Mononuclear cell (primary cell): Measurements from ENCODE around the gene ACAD10. TPM values are rescaled to one million over a fixed set of nuclear protein-coding genes. Genes with fewer than 3 reads are reported as not detected.

Experiments used
- H3K27me3 ChIP-seq: 2 replicates; pipeline ENCODE4 v1.6.0; 2011; ENCODE audit warnings: low read length, control low read depth; ENCODE audit not compliant: insufficient read depth
- H3K4me1 ChIP-seq: 2 replicates; pipeline ENCODE4 v1.5.1; 2011; ENCODE audit warnings: mild to moderate bottlenecking, low read length, control low read depth; ENCODE audit not compliant: insufficient read depth
- H3K4me3 ChIP-seq: 2 replicates; pipeline ENCODE4 v1.5.1; 2011; ENCODE audit warnings: mild to moderate bottlenecking, low read length, moderate library complexity
- H3K9me3 ChIP-seq: 2 replicates; pipeline ENCODE4 v1.5.1; 2011; ENCODE audit warnings: low read depth, mild to moderate bottlenecking, control low read depth, low read length
- total RNA-seq: library from RNA; depleted of rRNA; stranded (reverse); fragments of >200 nt; gene quantifications from one replicate; pipeline ENCODE4 v1.2.3, GENCODE V29; 2012

The ACAD10 gene
- total RNA-seq, 1 donor = 13.4 TPM

GRCh38 chr12:111792155-111792855 is 106.5 kb downstream of the ACAD10 start:
- Histone ChIP-seq H3K9me3 (no peaks in the 10 kb centered on the region), H3K4me1 (no peaks in the 10 kb centered on the region), H3K4me3 (no peak overlapping the region), H3K27me3 (no peaks in the 10 kb centered on the region)

DNA sequence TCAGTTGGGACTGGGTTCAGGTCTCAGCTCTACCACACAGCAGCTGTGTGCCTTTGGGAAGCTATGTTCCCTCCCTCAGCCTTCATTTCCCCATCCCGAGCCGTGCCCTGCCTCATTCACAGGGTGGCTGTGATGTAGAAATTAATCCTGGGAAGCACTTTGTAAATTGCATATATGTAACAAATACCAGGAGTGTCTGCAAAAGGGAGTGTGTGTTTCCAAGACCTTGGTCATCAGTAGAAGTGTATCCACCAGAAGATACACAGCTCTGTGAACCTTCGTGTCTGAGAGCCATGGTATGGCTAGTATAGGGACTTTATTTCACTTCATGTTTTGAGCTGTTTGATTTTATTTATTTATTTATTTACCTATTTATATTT is 107.0 kb downstream of the ACAD10 start:
- Histone ChIP-seq H3K9me3 (no peaks in the 10 kb centered on the region), H3K27me3 (no peaks in the 10 kb centered on the region), H3K4me1 (no peaks in the 10 kb centered on the region), H3K4me3 (no peak overlapping the region)

GRCh38 chr12:111798182-111798581 is 112.3 kb downstream of the ACAD10 start:
- no peak overlapping the region for H3K4me3 ChIP-seq
- H3K4me1 ChIP-seq = no peaks in the 10 kb centered on the region
- no peaks in the 10 kb centered on the region for H3K27me3 ChIP-seq
- H3K9me3 ChIP-seq = no peaks in the 10 kb centered on the region

DNA sequence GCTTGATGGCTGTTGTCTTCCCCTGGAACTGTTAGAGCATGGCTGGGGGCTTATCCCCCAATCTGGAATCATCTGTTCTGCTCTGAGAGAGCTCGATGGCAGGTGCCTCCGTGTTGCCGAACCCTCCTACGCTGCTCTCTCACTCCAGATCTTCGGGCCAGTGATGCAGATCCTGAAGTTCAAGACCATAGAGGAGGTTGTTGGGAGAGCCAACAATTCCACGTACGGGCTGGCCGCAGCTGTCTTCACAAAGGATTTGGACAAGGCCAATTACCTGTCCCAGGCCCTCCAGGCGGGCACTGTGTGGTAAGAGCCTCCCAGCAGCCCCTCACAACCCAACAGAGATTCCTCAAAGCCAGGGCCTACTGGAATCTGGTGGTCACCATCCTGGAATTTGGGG is 113.9 kb downstream of the ACAD10 start:
- no peak overlapping the region for H3K4me3 ChIP-seq

DNA sequence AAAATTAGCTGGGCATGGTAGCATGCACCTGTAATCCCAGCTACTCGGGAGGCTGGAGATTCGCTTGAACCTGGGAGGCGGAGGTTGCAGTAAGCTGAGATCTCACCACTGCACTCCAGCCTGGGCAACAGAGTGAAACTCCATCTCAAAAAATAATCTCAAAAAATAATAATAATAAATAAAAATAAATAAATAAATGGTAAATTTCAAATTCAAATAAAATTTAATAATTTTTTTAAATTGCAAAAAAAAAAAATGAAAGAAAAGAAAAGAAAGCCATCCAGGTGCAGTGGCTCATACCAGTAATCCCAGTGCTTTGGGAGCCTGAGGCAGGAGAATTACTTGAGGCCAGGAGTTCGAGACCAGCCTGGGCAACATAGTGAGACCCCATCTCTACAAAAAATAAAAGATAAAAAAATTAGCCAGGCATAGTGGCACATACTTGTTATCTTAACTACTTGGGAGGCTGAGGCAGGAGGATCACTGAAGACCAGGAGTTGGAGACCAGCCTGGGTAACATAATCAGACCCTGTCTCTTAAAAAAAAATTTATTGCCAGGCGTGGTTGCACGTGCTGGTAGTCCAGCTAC is 117.3 kb downstream of the ACAD10 start:
- Histone ChIP-seq H3K4me3 (no peak overlapping the region), H3K9me3 (no peaks in the 10 kb centered on the region), H3K4me1 (no peaks in the 10 kb centered on the region), H3K27me3 (no peaks in the 10 kb centered on the region)

More for the DNA sequence above, 113.9 kb downstream of the ACAD10 start:
- H3K9me3 ChIP-seq = no peaks in the 10 kb centered on the region
- no peaks in the 10 kb centered on the region for H3K27me3 ChIP-seq
- no peaks in the 10 kb centered on the region for H3K4me1 ChIP-seq

- Histone ChIP-seq H3K27me3 (no peaks in the 10 kb centered on the region), H3K9me3 (no peaks in the 10 kb centered on the region), H3K4me1 (no peaks in the 10 kb centered on the region), H3K4me3 (no peak overlapping the region)
Measured at GRCh38 chr12:111803851-111804250, 118.0 kb downstream of the ACAD10 start.

- Histone ChIP-seq H3K4me1 (no peaks in the 10 kb centered on the region), H3K9me3 (no peaks in the 10 kb centered on the region), H3K4me3 (no peak overlapping the region), H3K27me3 (no peaks in the 10 kb centered on the region)
Measured at GRCh38 chr12:111806304-111806703, 120.5 kb downstream of the ACAD10 start.

Other genes starting within 250 kb of the ACAD10 start
- 10.0 TPM for gene ATXN2, start 86.7 kb upstream of the ACAD10 start, total RNA-seq
- 35.6 TPM for gene BRAP, start 97 bp upstream of the ACAD10 start, total RNA-seq
- gene ALDH2, start 80.9 kb downstream of the ACAD10 start, total RNA-seq = 55.2 TPM
- 44.3 TPM for gene MAPKAPK5, start 156.2 kb downstream of the ACAD10 start, total RNA-seq